ENCODE measurements around the gene SYT5.
A peak's percentile ranks its signal among the peaks of the same experiment; 100 is the strongest.

The SYT5 gene

DNA sequence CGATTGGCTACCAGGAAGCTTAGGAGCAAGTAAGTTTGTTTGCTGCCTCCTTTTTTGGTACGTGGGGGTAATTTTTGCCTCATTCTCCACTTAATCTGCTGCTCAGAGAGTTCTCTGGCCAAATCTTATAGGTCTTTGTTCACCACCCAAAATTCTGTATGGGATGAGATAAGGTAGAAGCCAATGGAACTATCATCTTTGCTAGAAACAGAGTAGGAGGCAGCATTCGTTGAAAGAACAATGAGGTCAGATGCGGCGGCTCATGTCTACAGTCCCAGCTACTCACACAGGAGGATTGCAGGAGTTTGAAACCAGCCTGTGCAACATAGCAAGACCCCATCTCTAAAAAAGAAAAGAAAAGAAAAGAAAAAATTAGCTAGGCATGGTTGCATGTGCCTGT lies 8.6 kb downstream of the SYT5 start:
- Histone ChIP-seq H3K9ac (ENCODE audit: low read depth in 1 of 2, low read length in 2 of 2) (no peak overlapping the region), H3K4me3 (ENCODE audit: low read length in 2 of 2) (no peak overlapping the region), H3K27me3 (ENCODE audit: control insufficient read depth in 2 of 2, insufficient read depth in 2 of 2, low read length in 2 of 2) (peaks cover 34 to 44% of the 10 kb centered on the region in 2 donors), H3K9me3 (ENCODE audit: control insufficient read depth in 2 of 2, low read length in 2 of 2) (no peaks in the 10 kb centered on the region), H3K27ac (ENCODE audit: low read depth in 2 of 2, low read length in 2 of 2) (no peak overlapping the region), H3K4me1 (ENCODE audit: control insufficient read depth in 2 of 2, insufficient read depth in 2 of 2, low read length in 2 of 2) (peaks cover 2 to 4% of the 10 kb centered on the region in 2 donors), H3K36me3 (ENCODE audit: control insufficient read depth in 2 of 2, insufficient read depth in 2 of 2, low read length in 2 of 2) (no peaks in the 10 kb centered on the region)

DNA sequence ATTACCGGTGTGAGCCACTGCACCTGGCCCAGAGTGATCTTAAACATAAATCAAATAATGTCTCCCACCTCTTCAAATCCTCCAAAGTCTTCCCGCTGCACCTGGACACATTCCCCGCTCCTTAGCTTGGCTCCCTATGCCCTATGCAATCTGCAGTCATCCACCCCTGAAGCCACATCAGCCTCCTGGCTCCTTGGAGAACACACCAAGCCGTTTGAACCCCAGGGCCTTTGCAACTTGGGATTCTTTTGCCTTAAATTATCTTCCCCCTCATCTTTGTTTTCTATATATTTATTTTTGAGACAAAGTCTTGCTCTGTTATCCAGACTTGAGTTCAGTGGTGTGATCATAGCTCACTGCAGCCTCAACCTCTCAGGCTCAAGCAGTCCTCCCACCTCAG lies 11.0 kb downstream of the SYT5 start:
- H3K4me3 ChIP-seq (ENCODE audit: low read length in 2 of 2): no peak overlapping the region
- no peaks in the 10 kb centered on the region for H3K36me3 ChIP-seq (ENCODE audit: control insufficient read depth in 2 of 2, insufficient read depth in 2 of 2, low read length in 2 of 2)
- no peak overlapping the region for H3K9ac ChIP-seq (ENCODE audit: low read depth in 1 of 2, low read length in 2 of 2)
- H3K27ac ChIP-seq (ENCODE audit: low read depth in 2 of 2, low read length in 2 of 2): no peak overlapping the region
- peaks cover 13 to 27% of the 10 kb centered on the region in 2 donors for H3K27me3 ChIP-seq (ENCODE audit: control insufficient read depth in 2 of 2, insufficient read depth in 2 of 2, low read length in 2 of 2)
- no peaks in the 10 kb centered on the region for H3K9me3 ChIP-seq (ENCODE audit: control insufficient read depth in 2 of 2, low read length in 2 of 2)
- peaks cover 4 to 8% of the 10 kb centered on the region in 2 donors for H3K4me1 ChIP-seq (ENCODE audit: control insufficient read depth in 2 of 2, insufficient read depth in 2 of 2, low read length in 2 of 2)

DNA sequence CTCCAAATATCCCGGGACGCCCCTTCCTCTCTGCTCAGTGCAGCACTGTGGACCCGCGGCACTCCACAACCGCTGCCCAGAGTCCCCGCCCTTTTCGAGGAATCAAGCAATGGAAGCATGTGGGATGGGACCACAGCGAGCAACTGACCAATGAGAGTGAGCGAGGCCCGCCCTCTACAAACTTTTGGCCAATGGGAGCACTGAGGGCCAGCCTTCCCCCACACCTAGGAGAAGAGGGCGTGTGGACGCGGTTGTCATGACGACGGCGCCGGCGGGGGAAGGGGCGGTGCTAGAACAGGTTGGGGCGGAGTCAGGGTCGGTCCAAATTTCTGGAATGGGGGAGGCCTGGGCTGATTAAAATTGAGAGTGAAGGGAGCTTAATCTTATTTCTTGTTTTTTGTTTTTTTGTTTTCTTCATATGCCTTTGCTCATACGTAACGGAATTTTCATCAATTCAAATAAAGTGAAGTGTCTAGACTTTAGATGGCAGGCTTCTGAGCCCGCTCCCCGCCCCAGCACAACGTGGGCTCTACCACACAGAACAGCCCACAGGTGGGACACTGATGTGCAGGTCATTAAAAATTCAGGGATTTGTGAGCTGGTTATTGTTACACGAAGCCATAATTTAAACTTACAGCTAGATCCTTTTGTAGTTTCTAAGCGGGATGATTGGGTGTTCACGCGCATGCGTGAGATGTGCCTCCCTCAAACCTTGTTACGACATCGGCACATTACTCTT lies 13.4 kb downstream of the SYT5 start, which contains the start of gene DNAAF3:
Gene DNAAF3, minus strand, starts transcription at position 84 of the 739 bp plus-strand sequence. CDS start 200 bp downstream, outside the sequence.
- H3K9me3 ChIP-seq (ENCODE audit: control insufficient read depth in 2 of 2, low read length in 2 of 2): no peaks in the 10 kb centered on the region
- H3K9ac ChIP-seq (ENCODE audit: low read depth in 1 of 2, low read length in 2 of 2): peak within 1 kb of the TSS in 1 of 2 donors; percentile 37
- H3K27ac ChIP-seq (ENCODE audit: low read depth in 2 of 2, low read length in 2 of 2): no peak within 1 kb of the TSS
- H3K4me3 ChIP-seq (ENCODE audit: low read length in 2 of 2): peak within 1 kb of the TSS; percentile 67 to 70
- peaks cover 11 to 19% of the 10 kb centered on the region in 2 donors for H3K27me3 ChIP-seq (ENCODE audit: control insufficient read depth in 2 of 2, insufficient read depth in 2 of 2, low read length in 2 of 2)
- H3K4me1 ChIP-seq (ENCODE audit: control insufficient read depth in 2 of 2, insufficient read depth in 2 of 2, low read length in 2 of 2): peaks cover 4 to 8% of the 10 kb centered on the region in 2 donors
- H3K36me3 ChIP-seq (ENCODE audit: control insufficient read depth in 2 of 2, insufficient read depth in 2 of 2, low read length in 2 of 2): no peaks in the 10 kb centered on the region

DNA sequence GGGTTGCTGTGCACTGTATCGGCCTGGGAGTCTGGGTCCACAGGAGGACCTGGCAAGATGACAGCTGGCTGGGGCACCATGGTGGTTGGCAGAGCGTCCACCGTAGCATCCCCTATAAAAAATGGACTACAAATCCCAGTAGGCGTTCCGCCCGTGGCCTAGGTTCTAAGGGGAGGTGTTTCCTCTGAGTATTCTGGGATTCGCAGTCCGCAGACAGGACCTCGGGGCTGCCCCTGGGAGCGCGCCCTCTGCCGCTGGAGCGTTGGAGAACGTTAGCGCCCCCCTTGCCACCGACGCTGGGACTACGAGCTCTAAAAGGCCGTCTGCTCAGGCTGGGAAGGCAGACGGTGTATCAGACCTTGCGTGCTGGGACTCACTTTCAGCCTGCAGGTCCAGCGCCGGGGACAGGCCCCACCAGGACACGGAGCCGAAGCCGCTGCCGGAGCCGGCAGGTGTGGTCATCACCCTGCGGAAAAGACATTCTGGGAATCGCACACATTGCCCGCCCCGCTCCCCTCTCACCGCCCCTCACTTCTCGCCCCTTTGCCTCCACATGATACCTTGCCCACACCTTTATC lies 14.0 kb downstream of the SYT5 start:
- no peaks in the 10 kb centered on the region for H3K9me3 ChIP-seq (ENCODE audit: control insufficient read depth in 2 of 2, low read length in 2 of 2)
- peak overlapping the region; percentile 67 to 70 for H3K4me3 ChIP-seq (ENCODE audit: low read length in 2 of 2)
- peak overlapping the region in 1 of 2 donors; percentile 37 for H3K9ac ChIP-seq (ENCODE audit: low read depth in 1 of 2, low read length in 2 of 2)
- no peaks in the 10 kb centered on the region for H3K36me3 ChIP-seq (ENCODE audit: control insufficient read depth in 2 of 2, insufficient read depth in 2 of 2, low read length in 2 of 2)
- H3K27ac ChIP-seq (ENCODE audit: low read depth in 2 of 2, low read length in 2 of 2): no peak overlapping the region
- H3K27me3 ChIP-seq (ENCODE audit: control insufficient read depth in 2 of 2, insufficient read depth in 2 of 2, low read length in 2 of 2): peaks cover 8 to 14% of the 10 kb centered on the region in 2 donors
- H3K4me1 ChIP-seq (ENCODE audit: control insufficient read depth in 2 of 2, insufficient read depth in 2 of 2, low read length in 2 of 2): peaks cover 4 to 8% of the 10 kb centered on the region in 2 donors

DNA sequence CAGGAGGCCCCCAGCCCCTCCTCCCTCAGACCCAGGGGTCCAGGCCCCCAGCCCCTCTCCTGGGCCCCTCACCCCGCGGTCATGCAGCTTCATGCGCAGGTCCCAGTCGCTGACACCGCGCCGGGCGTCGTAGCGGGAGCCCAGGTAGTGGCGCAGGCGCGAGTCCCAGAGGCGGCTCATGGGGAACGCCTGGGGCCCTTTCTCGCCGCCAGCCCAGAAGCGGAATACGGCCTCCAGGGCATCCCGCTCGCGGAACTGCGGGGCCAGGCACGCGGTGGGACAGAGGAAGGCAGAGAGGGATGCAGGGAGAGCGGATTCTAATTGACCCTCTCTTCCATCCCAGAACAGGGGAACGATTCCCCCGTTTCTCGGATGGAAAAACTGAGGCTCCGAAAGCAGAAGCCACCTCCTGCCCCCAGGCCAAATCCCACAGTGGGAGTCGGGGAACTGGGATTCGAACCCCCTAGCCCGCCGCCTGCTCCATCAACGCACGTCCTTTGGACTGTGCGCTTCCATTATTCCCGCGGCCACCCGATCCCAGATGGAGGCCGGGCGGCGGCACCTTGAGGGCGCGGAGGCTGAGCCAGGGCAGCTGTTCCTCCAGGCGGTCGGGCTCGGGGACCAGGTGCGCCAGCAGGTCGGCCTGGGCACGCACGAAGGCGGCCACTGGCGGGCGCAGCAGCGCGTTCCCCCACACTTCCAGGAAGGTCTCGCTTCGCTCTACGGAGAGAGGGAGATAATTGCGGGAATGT lies 18.3 kb downstream of the SYT5 start:
- H3K9me3 ChIP-seq (ENCODE audit: control insufficient read depth in 2 of 2, low read length in 2 of 2): no peaks in the 10 kb centered on the region
- H3K4me3 ChIP-seq (ENCODE audit: low read length in 2 of 2): no peak overlapping the region
- H3K4me1 ChIP-seq (ENCODE audit: control insufficient read depth in 2 of 2, insufficient read depth in 2 of 2, low read length in 2 of 2): peaks cover 0 to 8% of the 10 kb centered on the region in 2 donors
- no peak overlapping the region for H3K9ac ChIP-seq (ENCODE audit: low read depth in 1 of 2, low read length in 2 of 2)
- H3K27ac ChIP-seq (ENCODE audit: low read depth in 2 of 2, low read length in 2 of 2): no peak overlapping the region
- no peaks in the 10 kb centered on the region for H3K36me3 ChIP-seq (ENCODE audit: control insufficient read depth in 2 of 2, insufficient read depth in 2 of 2, low read length in 2 of 2)
- peaks cover 9 to 12% of the 10 kb centered on the region in 2 donors for H3K27me3 ChIP-seq (ENCODE audit: control insufficient read depth in 2 of 2, insufficient read depth in 2 of 2, low read length in 2 of 2)

DNA sequence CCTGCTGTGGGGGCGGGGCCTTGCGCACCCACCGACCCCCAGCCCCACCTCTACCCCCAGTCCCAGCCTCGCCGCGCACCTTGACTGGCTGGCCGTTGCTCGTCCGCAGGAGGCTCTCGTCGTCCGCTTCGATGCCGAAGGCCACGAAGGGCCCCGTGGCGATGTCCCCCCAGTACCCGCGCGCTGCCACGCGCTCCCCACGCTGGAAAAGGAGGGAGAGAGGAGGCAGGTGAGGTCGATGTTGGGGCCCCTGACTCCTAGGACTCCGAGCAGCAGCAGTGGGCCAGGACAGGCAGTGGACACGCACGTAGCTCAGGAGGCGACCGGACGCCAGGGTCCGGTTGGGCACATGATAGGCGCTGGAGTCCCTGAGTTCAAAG lies 19.1 kb downstream of the SYT5 start:
- H3K4me3 ChIP-seq (ENCODE audit: low read length in 2 of 2): no peak overlapping the region
- no peak overlapping the region for H3K9ac ChIP-seq (ENCODE audit: low read depth in 1 of 2, low read length in 2 of 2)
- peaks cover 9 to 13% of the 10 kb centered on the region in 2 donors for H3K27me3 ChIP-seq (ENCODE audit: control insufficient read depth in 2 of 2, insufficient read depth in 2 of 2, low read length in 2 of 2)
- H3K9me3 ChIP-seq (ENCODE audit: control insufficient read depth in 2 of 2, low read length in 2 of 2): no peaks in the 10 kb centered on the region
- no peak overlapping the region for H3K27ac ChIP-seq (ENCODE audit: low read depth in 2 of 2, low read length in 2 of 2)
- no peaks in the 10 kb centered on the region for H3K36me3 ChIP-seq (ENCODE audit: control insufficient read depth in 2 of 2, insufficient read depth in 2 of 2, low read length in 2 of 2)
- peaks cover 2 to 4% of the 10 kb centered on the region in 2 donors for H3K4me1 ChIP-seq (ENCODE audit: control insufficient read depth in 2 of 2, insufficient read depth in 2 of 2, low read length in 2 of 2)

DNA sequence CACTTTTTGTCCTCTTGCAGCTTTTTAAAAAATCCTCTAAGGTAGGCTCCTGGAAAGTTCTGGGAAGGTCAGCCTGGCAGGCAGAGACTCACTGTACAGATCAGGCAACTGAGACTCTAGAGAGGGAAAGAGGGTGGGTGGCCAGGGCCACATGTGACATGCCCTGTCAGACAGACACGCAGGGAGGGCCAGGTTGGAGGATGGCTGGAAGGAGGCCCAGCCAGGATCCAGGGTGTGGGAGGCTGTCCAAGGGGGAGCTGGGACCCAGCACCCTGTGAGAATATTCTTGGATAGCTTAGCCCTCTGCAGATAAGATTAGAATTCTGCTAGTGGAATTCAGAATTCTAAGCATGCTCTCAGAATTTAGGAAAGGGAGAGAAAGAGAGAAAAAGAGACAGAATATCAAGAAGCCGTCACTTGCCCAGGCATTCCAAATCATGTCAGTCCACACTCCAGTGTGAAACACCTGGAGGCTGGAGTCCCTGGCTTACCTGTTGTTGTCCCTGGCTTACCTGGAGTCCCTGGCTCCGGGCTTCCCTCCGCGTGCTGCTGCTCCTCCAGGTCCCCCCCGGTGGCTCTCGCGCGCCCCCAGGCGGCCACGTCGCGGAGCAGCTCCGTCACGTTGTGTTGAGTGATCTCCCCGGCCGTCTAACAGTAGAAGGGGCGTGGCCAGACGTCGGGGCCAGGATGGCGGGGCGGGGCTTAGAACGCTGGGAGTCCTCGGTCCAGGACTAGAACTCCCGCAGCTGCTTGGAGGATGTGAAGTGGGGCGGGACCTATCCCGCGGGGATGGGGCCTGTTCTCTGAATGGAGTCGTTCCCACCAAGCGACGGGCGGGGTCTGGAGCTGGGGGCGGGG lies 19.7 kb downstream of the SYT5 start:
- H3K36me3 ChIP-seq (ENCODE audit: control insufficient read depth in 2 of 2, insufficient read depth in 2 of 2, low read length in 2 of 2): no peaks in the 10 kb centered on the region
- H3K4me3 ChIP-seq (ENCODE audit: low read length in 2 of 2): no peak overlapping the region
- peaks cover 6 to 15% of the 10 kb centered on the region in 2 donors for H3K27me3 ChIP-seq (ENCODE audit: control insufficient read depth in 2 of 2, insufficient read depth in 2 of 2, low read length in 2 of 2)
- H3K27ac ChIP-seq (ENCODE audit: low read depth in 2 of 2, low read length in 2 of 2): no peak overlapping the region
- peaks cover 3% of the 10 kb centered on the region in 2 donors for H3K4me1 ChIP-seq (ENCODE audit: control insufficient read depth in 2 of 2, insufficient read depth in 2 of 2, low read length in 2 of 2)
- H3K9me3 ChIP-seq (ENCODE audit: control insufficient read depth in 2 of 2, low read length in 2 of 2): no peaks in the 10 kb centered on the region
- no peak overlapping the region for H3K9ac ChIP-seq (ENCODE audit: low read depth in 1 of 2, low read length in 2 of 2)

DNA sequence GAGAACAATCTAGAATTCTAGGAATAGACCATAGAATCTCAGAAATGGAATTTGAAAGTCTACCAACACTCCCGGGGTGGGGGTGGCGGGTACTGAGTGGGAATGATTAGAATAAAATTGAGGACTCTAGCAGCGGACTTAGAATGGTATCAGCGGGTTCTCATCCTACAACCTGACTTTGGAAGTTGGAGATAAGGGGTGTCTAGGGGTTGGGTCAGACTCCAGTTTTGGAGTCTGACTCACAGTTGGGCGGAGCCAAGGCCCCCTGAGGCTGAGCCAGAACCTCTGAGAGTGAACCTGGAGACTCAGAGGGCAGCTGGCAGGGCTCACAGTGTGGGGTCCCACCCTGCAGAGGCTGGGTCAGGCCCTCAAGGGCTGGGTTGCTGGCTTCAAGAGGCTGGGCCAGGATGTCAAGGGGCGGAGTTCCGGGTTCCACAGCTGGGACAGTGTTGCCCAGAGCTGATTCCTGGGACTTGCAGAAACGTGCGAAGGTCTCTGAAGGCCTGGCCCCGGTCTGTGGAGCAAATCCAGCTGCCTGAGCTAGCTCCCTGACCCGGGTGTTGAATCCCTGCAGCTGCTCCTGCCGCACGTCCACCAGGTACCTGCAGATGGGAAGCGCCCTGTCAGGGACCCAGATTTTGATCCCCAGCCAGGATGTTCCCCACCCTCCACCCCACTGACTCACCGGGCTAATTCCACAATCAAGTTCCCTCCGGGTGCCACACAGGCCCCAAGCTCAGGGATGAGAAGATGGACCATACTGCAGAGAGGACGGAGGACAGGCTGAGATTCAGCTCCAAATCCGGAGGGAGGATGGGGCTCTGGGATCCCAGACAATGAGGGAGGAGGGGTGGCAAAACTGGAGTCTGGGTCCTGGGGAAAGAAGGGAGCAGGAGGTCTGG lies 21.0 kb downstream of the SYT5 start:
- Histone ChIP-seq H3K4me3 (ENCODE audit: low read length in 2 of 2) (no peak overlapping the region), H3K4me1 (ENCODE audit: control insufficient read depth in 2 of 2, insufficient read depth in 2 of 2, low read length in 2 of 2) (peaks cover 3% of the 10 kb centered on the region in 2 donors), H3K27me3 (ENCODE audit: control insufficient read depth in 2 of 2, insufficient read depth in 2 of 2, low read length in 2 of 2) (peaks cover 6 to 15% of the 10 kb centered on the region in 2 donors), H3K9ac (ENCODE audit: low read depth in 1 of 2, low read length in 2 of 2) (no peak overlapping the region), H3K27ac (ENCODE audit: low read depth in 2 of 2, low read length in 2 of 2) (no peak overlapping the region), H3K9me3 (ENCODE audit: control insufficient read depth in 2 of 2, low read length in 2 of 2) (no peaks in the 10 kb centered on the region), H3K36me3 (ENCODE audit: control insufficient read depth in 2 of 2, insufficient read depth in 2 of 2, low read length in 2 of 2) (no peaks in the 10 kb centered on the region)

DNA sequence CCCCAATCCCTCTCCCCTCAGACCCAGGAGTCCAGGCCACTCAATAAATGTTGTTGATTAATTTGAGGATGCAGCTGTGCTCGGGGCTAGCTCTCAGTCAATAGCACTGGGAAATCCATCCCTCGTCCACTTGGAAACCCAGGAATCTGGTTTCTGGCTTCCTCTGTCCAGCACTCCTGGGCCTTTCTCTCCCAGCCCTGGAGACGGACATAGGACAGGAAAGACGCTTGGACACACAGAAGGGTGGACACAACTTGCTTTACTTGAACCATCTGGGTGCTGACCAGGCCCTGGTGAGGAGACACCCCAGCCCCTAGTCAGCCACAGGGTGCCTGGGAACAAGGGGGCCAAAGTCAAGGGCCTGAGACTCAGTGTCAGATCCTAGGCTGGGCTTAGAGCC lies 21.7 kb downstream of the SYT5 start:
- H3K4me1 ChIP-seq (ENCODE audit: control insufficient read depth in 2 of 2, insufficient read depth in 2 of 2, low read length in 2 of 2): peaks cover 3% of the 10 kb centered on the region in 2 donors
- H3K4me3 ChIP-seq (ENCODE audit: low read length in 2 of 2): no peak overlapping the region
- no peak overlapping the region for H3K9ac ChIP-seq (ENCODE audit: low read depth in 1 of 2, low read length in 2 of 2)
- no peaks in the 10 kb centered on the region for H3K36me3 ChIP-seq (ENCODE audit: control insufficient read depth in 2 of 2, insufficient read depth in 2 of 2, low read length in 2 of 2)
- H3K27ac ChIP-seq (ENCODE audit: low read depth in 2 of 2, low read length in 2 of 2): no peak overlapping the region
- H3K9me3 ChIP-seq (ENCODE audit: control insufficient read depth in 2 of 2, low read length in 2 of 2): no peaks in the 10 kb centered on the region
- H3K27me3 ChIP-seq (ENCODE audit: control insufficient read depth in 2 of 2, insufficient read depth in 2 of 2, low read length in 2 of 2): peaks cover 6 to 13% of the 10 kb centered on the region in 2 donors
